Caco-2 (cell line): Measurements from ENCODE around the gene PGR. TPM values are rescaled to one million over a fixed set of nuclear protein-coding genes. Genes with fewer than 3 reads are reported as not detected.

ENCODE experiments used
- BruUV-seq: library from RNA; stranded (reverse); fragments of 400-500 nt; replicated peaks from 2 replicates; lab custom pipeline; 2021; lab: Mats Ljungman, UMichigan
- CTCF ChIA-PET: fragments of 300-600 bp; sonication (Branson Sonifier 250); formaldehyde crosslinking; loops from one replicate; lab custom pipeline; 2022; ENCODE audit warnings: antibody characterized with exemption; lab: Charles Lee
- POLR2A ChIA-PET: fragments of 300-600 bp; sonication (Branson Sonifier 250); formaldehyde crosslinking; loops from one replicate; lab custom pipeline; 2022; ENCODE audit warnings: antibody characterized with exemption; lab: Charles Lee
- DNase-seq, 2 experiments: peaks; one replicate each; pipeline versions ENCODE4 v3.0.0 to v3.0.0-alpha.2; 2020 to 2022
- H3K27me3 ChIP-seq: replicated peaks from 2 replicates; pipeline ENCODE4 v1.6.0; 2011; ENCODE audit warnings: low read length; ENCODE audit not compliant: control insufficient read depth, insufficient read depth
- H3K36me3 ChIP-seq: 2 replicates; pipeline ENCODE4 v1.5.1; 2011; ENCODE audit warnings: low read length; ENCODE audit not compliant: control insufficient read depth, insufficient read depth
- H3K4me1 ChIP-seq: fragments of 250-450 bp; sonication (Bioruptor Pico); 2 replicates; pipeline ENCODE4 v1.5.1; 2020; ENCODE audit warnings: mild to moderate bottlenecking
- H3K4me3 ChIP-seq: 2 replicates; pipeline ENCODE4 v1.5.1; 2011; ENCODE audit warnings: low read depth, mild to moderate bottlenecking, control low read depth, low read length
- H3K9me3 ChIP-seq: fragments of 250-450 bp; sonication (Bioruptor Pico); 2 replicates; pipeline ENCODE4 v1.5.1; 2020; ENCODE audit warnings: mild to moderate bottlenecking, moderate library complexity
- H3K27ac Mint-ChIP-seq: one replicate; pipeline ENCODE4 v1.8.0; 2022; ENCODE audit warnings: mixed read lengths; ENCODE audit not compliant: unreplicated experiment
- H3K27me3 Mint-ChIP-seq: one replicate; pipeline ENCODE4 v1.8.0; 2022; ENCODE audit warnings: mixed read lengths; ENCODE audit not compliant: insufficient read depth, unreplicated experiment
- H3K36me3 Mint-ChIP-seq: one replicate; pipeline ENCODE4 v1.8.0; 2022; ENCODE audit warnings: mild to moderate bottlenecking, mixed read lengths; ENCODE audit not compliant: insufficient read depth, unreplicated experiment
- H3K4me1 Mint-ChIP-seq: one replicate; pipeline ENCODE4 v1.8.0; 2022; ENCODE audit warnings: low read depth, mixed read lengths; ENCODE audit not compliant: unreplicated experiment
- H3K4me3 Mint-ChIP-seq: one replicate; pipeline ENCODE4 v1.8.0; 2022; ENCODE audit warnings: mild to moderate bottlenecking, moderate library complexity, mixed read lengths; ENCODE audit not compliant: unreplicated experiment
- H3K9me3 Mint-ChIP-seq: one replicate; pipeline ENCODE4 v1.8.0; 2022; ENCODE audit warnings: mixed read lengths; ENCODE audit not compliant: unreplicated experiment
- CTCF ChIP-seq, 2 experiments: fragments of 200-600 bp in 1 of 2; IDR thresholded peaks; 1 replicate in 1 of 2; 2 replicates in 1 of 2; pipeline versions ENCODE4 v1.5.1 to v1.8.0; 2011 to 2022; ENCODE audit warnings: antibody characterized with exemption in 1 of 2, control low read depth in 1 of 2, inconsistent platforms in 1 of 2, low read depth in 1 of 2, low read length in 1 of 2, mild to moderate bottlenecking in 1 of 2, moderate library complexity in 1 of 2; ENCODE audit not compliant: insufficient read depth in 1 of 2, severe bottlenecking in 1 of 2, unreplicated experiment in 1 of 2
- intact Hi-C: fragments of 100-400 bp; cut with micrococcal nuclease; formaldehyde crosslinking; loops from one replicate; pipeline ENCODE4 v1.10.0; 2022; ENCODE audit not compliant: unreplicated experiment
- total RNA-seq: library from RNA; stranded (reverse); gene quantifications from 2 replicates; pipeline ENCODE4 v1.2.3, GENCODE V29; 2022

The PGR gene
- total RNA-seq, 1 experiment from 2014 or later: not detected

DNA sequence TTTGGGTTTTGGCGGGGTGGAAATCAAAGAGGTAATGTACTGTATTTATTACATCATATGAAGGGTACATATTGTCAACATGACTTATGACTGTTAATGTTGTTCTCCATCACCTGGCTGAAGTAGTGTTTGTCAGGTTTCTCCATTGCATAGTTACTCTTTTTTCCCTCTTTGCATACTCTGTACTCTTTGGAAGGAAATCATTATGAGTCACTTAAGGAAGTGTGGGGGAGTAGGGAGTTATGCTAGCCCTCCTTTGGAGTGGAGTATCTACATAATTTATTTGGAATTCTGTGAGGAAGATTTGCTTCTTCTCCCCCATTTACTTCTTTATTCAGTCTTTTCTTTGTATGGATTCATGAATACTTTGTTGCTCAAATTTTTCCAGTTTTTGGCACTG, 3.6 kb upstream of the PGR start:
- no peak overlapping the region for H3K27ac Mint-ChIP-seq
- ChIA-PET CTCF (no interaction called here), POLR2A (no interaction called here)
- intact Hi-C loops: no loop called here
- peaks cover 12% of the 10 kb centered on the region for H3K27me3 ChIP-seq
- peaks cover 6% of the 10 kb centered on the region for H3K4me1 ChIP-seq
- peaks cover 6% of the 10 kb centered on the region for H3K4me1 Mint-ChIP-seq
- TF ChIP-seq CTCF (IDR thresholded peaks at IDR 0.05; ENCODE audit: insufficient read depth in 1 of 2, low read depth in 1 of 2, low read length in 1 of 2, severe bottlenecking in 1 of 2, unreplicated experiment in 1 of 2): no peak
- BruUV-seq: no TSS peak
- peaks cover 36% of the 10 kb centered on the region for H3K27me3 Mint-ChIP-seq
- H3K9me3 ChIP-seq: no peaks in the 10 kb centered on the region
- no peaks in the 10 kb centered on the region for H3K9me3 Mint-ChIP-seq
- H3K36me3 ChIP-seq: no peaks in the 10 kb centered on the region
- H3K36me3 Mint-ChIP-seq: no peaks in the 10 kb centered on the region
- DNase-seq: no peak
- H3K4me3 Mint-ChIP-seq: no peak overlapping the region
- H3K4me3 ChIP-seq: no peak overlapping the region

DNA sequence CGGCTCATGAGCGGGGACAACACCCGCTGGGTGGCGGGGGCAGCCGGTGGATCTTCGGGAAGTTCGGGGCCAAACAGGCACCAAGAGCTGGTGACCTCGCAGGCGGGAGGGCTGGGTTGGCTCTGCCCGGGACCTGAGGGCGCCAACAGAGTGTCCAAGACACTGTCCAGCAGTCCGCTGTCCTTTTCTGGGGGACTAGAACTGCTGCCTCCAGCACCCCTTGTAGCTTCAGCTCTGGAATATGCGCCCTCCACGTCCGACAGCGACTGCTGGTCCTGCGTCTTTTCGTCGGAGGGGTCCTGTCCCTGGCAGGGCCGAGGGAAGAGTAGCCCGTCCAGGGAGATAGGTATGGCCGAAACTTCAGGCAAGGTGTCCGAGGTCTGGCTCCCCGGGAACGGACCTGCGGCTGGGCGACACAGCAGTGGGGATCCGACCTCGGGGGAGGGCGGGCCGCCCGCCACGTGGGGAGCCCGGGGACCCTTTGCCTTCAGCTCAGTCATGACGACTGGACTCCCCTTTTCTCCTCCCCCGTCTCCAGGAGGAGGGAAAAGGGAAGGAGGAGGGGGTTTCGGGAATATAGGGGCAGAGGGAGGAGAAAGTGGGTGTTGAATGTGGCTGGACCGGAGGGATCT, 926 bp downstream of the PGR start:
- CTCF ChIA-PET: no interaction called here
- Histone ChIP-seq H3K4me3 (no peak overlapping the region), H3K36me3 (no peaks in the 10 kb centered on the region), H3K27me3 (peaks cover 20% of the 10 kb centered on the region), H3K9me3 (no peaks in the 10 kb centered on the region), H3K4me1 (peaks cover 12% of the 10 kb centered on the region)
- intact Hi-C loops: loop anchor here (5.0 kb wide), 2 partner anchors 159 to 309 kb away; no protein-coding TSS in a partner anchor
- TF ChIP-seq CTCF (IDR thresholded peaks at IDR 0.05; ENCODE audit: insufficient read depth in 1 of 2, low read depth in 1 of 2, low read length in 1 of 2, severe bottlenecking in 1 of 2, unreplicated experiment in 1 of 2): no peak
- H3K9me3 Mint-ChIP-seq: no peaks in the 10 kb centered on the region
- H3K36me3 Mint-ChIP-seq: no peaks in the 10 kb centered on the region
- peaks cover 6% of the 10 kb centered on the region for H3K4me1 Mint-ChIP-seq
- POLR2A ChIA-PET: no interaction called here
- peaks cover 42% of the 10 kb centered on the region for H3K27me3 Mint-ChIP-seq
- no peak for DNase-seq
- peak overlapping the region; percentile 67 for H3K4me3 Mint-ChIP-seq
- BruUV-seq: no TSS peak
- H3K27ac Mint-ChIP-seq: no peak overlapping the region

- H3K9me3 Mint-ChIP-seq: no peaks in the 10 kb centered on the region
- H3K4me3 Mint-ChIP-seq: peak overlapping the region; percentile 67
- H3K27ac Mint-ChIP-seq: no peak overlapping the region
- ChIA-PET POLR2A (no interaction called here), CTCF (no interaction called here)
- peak overlapping the region; percentile 18 for H3K4me3 ChIP-seq
- H3K4me1 Mint-ChIP-seq: peaks cover 6% of the 10 kb centered on the region
- no TSS peak for BruUV-seq
- H3K36me3 Mint-ChIP-seq: no peaks in the 10 kb centered on the region
- H3K36me3 ChIP-seq: no peaks in the 10 kb centered on the region
- no peak for TF ChIP-seq CTCF (IDR thresholded peaks at IDR 0.05; ENCODE audit: insufficient read depth in 1 of 2, low read depth in 1 of 2, low read length in 1 of 2, severe bottlenecking in 1 of 2, unreplicated experiment in 1 of 2)
- peak; percentile 40 to 47 for DNase-seq
- H3K9me3 ChIP-seq: no peaks in the 10 kb centered on the region
- intact Hi-C loops: loop anchor here (5.0 kb wide), 2 partner anchors 159 to 309 kb away; no protein-coding TSS in a partner anchor
- H3K27me3 ChIP-seq: peaks cover 20% of the 10 kb centered on the region
- H3K27me3 Mint-ChIP-seq: peaks cover 44% of the 10 kb centered on the region
- H3K4me1 ChIP-seq: peaks cover 12% of the 10 kb centered on the region
Measured at GRCh38 chr11:101127699-101128570, 1.7 kb downstream of the PGR start.
